ENCODE measurements around the gene LLGL1.

DNA sequence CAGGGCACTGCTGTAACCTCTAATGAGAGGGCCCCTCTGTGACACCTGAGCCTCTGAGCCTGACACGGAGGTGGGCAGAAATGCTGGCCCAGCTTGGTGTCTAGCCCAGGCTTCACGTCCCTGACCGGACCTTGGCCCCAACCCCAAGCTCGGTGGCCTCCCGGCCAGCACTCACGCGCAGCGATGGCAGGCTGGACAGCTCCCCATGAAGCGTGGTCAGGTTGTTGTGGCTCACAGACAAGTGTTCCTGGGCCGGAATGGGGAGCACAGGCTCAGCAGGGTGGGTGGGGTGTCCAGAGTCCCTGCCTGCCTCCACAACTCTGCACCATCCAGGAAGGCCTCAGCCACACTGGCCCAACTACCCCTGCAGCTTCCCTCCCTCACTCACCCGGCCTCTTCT is 30.9 kb downstream of the LLGL1 start:
- TF ChIP-seq, protein P1, sequence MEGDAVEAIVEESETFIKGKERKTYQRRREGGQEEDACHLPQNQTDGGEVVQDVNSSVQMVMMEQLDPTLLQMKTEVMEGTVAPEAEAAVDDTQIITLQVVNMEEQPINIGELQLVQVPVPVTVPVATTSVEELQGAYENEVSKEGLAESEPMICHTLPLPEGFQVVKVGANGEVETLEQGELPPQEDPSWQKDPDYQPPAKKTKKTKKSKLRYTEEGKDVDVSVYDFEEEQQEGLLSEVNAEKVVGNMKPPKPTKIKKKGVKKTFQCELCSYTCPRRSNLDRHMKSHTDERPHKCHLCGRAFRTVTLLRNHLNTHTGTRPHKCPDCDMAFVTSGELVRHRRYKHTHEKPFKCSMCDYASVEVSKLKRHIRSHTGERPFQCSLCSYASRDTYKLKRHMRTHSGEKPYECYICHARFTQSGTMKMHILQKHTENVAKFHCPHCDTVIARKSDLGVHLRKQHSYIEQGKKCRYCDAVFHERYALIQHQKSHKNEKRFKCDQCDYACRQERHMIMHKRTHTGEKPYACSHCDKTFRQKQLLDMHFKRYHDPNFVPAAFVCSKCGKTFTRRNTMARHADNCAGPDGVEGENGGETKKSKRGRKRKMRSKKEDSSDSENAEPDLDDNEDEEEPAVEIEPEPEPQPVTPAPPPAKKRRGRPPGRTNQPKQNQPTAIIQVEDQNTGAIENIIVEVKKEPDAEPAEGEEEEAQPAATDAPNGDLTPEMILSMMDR (conservative IDR thresholded peaks at IDR 0.05 in 1 of 2, IDR thresholded peaks at IDR 0.05 in 1 of 2; ENCODE audit: low read depth in 1 of 2, low read length in 2 of 2): no peak
- TF ChIP-seq EZH2 (IDR thresholded peaks at IDR 0.05; ENCODE audit: low read length, missing control alignments): no peak

Data from fibroblast of lung (primary cell).